ENCODE measurements around the gene S100A7A.
"Not testable (repeated sequence)": the region's sequence is repeated elsewhere in the genome, so short reads cannot be mapped to it uniquely, and the experiment has no call there.

S100A7A gene

DNA sequence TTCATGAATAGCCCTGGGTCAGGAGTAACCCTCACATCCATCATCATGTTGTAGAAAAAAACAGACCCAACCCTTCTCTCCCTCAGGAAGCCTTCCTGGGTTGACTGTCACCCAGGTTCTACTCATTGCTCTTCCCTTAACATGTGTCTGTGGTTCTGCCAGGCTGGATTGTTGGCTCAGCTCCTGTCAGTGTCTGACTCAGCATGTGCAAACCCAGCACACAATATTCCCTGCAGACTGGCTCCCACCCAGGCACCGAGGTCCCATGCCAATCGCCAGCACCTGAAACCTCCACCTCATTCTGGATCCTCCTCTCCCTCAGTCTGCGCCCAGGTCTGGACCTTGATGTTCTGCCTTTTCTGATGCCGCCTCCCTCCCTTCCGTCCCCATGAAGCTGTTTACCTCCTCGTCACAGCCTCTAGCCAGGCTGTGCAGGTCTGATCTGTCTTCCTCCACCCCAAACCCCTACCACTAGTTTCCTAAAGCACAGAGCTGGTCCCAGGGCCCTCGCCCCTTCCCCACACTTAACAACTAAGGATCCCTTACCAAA is 21.1 kb upstream of the S100A7A start:
- DNase-seq (ENCODE audit: low read depth): no peak

- DNase-seq (ENCODE audit: low read depth): no peak
These were observed 20.5 kb upstream of the S100A7A start for GRCh38 chr1:153395776-153396175.

GRCh38 chr1:153396461-153396860 is 19.9 kb upstream of the S100A7A start:
- no peak for DNase-seq (ENCODE audit: low read depth)

DNA sequence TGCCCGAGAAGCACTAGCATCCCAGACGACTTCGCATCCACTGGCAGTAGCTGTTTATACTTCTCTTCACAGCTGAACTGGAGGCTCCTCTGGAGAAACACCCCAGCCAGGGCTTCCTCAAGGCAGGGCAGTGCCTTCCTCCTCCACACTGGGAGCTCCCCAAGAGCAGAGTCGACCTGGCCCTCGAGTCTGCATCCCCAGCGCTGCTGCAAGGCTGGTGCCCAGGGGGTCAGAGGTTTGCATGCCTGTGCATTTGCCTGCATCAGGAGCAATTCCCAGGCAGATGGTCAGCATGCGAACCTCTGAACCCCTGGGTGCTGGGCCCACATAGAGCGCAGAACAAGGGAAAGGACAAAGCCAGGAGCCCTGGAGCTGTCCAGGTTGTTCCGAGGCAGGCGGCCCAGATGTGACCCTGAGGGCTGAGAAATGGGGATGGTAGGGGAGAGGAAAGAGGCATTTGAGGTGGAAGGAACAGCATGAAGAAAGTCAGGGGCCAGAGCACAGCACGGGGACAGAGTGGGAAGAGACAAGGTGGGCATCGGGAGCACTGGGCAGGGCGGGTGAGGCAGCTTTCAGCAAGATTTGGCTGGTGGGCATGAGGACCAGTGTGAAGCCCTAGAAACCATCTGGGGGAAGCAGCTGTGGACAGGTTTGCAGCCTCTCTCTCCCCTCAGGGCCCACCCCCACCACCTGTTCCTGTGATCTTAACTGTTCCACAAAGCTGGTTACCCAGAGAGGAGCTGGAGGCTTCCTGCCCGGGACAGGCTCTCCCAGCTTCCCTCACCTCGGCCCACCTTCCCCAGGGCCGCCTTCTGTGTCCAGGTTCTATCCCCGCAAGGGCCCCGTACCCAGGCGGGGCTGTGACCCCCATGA is 19.0 kb upstream of the S100A7A start:
- DNase-seq (ENCODE audit: low read depth): no peak

DNA sequence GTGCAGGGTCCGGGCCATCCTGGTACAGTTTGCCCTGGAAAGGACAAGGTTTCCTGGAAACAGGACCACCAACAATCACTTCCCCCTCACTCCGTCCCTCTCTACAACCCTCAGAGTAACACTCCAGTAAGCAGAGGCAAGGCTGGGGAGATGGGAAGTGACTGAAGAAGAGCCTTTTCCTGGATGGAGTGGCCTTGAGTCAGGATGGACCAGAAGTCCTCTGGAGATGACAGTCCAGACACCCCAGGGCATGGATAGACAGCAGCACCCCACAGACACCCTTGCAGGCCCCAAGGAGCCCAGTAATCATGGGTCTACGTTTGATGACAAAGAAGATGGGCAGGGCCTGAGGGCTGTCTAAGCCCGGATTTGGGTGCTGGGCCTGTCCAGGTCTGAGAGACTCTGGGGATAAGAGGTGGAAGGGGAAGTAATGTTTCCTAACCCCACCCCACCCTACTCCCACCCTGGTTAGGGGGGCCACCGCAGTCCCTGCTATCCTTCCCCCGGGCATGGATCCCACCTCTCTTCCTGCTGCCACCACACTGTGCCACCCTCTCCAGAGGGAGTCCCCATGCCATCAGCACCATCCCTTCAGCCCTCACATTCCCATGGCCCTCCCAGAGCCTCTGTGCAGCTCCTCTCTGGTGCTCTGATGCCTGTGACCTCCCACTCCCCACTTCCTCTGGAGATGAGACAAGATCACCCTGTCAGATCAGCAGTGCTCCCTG is 18.2 kb upstream of the S100A7A start:
- no peak for DNase-seq (ENCODE audit: low read depth)

DNA sequence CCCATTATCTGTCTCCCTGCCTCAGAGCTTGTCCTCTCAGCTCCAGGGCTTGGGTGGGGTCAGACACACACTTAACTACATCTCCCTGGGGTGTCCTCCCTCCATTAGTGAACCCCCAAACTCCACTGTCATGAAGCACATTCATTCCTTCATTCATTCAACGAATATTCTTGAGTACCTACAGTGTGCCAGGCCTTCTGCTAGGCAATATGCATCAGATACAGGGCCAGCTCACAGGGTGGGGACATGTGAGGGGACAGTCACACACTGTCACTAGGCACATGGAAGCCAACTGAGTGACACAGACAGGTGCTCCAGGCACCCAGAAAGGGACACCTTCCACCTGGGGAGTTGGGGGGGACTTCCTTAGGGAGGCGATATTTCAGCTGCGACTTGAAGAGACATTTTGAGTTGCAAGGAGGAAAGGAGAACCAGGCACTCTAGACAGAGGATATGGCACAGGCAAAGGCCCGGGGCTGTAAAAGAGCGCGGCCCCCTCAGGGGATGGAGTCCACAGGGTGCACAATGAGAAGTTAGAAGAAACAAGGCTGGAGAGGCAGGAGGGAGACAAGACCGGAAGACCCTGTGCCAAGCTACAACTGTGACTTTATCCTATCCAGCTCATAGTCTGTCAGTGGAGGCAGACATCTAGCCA is 16.8 kb upstream of the S100A7A start:
- no peak for DNase-seq (ENCODE audit: low read depth)

- no peak for DNase-seq (ENCODE audit: low read depth)
These were observed 16.1 kb upstream of the S100A7A start for GRCh38 chr1:153400244-153400643.

DNA sequence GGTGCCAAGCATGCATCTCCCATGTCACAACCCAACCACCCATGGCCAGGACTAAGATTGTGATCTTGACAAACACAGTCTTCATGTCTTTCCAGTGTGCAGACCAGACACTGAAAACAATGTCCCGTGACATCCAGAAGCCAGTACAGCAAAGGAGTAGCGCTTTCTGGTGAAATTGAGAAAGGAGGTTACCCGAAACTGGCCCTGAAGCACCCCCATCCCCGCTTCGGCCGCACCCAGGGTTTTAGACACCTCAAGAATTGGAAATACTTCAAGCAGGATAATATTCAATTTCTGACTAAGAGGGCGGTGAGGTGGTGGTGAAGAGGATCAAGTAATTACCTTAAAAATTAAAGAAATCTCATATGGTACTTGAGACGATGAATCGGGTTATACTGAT is 14.9 kb upstream of the S100A7A start:
- no peak for DNase-seq (ENCODE audit: low read depth)

DNA sequence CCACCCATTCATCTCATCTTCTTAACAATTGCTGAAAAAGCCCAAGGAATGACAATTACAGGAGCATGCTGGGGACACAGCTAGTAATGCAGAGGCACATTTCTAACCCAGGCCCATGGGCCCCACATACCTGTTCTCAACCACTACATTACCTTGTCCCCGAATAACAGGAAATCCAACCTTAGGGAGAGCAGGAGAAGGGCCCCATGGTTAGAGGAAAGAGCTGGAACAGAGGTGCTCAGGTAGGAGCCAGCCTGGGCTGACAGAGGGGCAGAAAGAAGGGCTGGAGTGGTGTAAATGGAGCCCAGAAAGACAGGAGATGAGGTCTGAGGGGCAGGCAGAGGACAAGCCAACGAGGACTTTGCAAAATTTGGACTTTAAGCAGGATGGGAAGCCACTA is 14.1 kb upstream of the S100A7A start:
- DNase-seq (ENCODE audit: low read depth): no peak

GRCh38 chr1:153403421-153404085 is 12.8 kb upstream of the S100A7A start:
- DNase-seq (ENCODE audit: low read depth): no peak

GRCh38 chr1:153404086-153404635 is 12.2 kb upstream of the S100A7A start:
- no peak for DNase-seq (ENCODE audit: low read depth)

GRCh38 chr1:153404768-153405167 is 11.6 kb upstream of the S100A7A start:
- no peak for DNase-seq (ENCODE audit: low read depth)

GRCh38 chr1:153405825-153406599 is 10.3 kb upstream of the S100A7A start:
- not testable (repeated sequence) for DNase-seq (ENCODE audit: low read depth)

- DNase-seq (ENCODE audit: low read depth): not testable (repeated sequence)
These were observed 9.0 kb upstream of the S100A7A start for GRCh38 chr1:153407274-153407673.

DNA sequence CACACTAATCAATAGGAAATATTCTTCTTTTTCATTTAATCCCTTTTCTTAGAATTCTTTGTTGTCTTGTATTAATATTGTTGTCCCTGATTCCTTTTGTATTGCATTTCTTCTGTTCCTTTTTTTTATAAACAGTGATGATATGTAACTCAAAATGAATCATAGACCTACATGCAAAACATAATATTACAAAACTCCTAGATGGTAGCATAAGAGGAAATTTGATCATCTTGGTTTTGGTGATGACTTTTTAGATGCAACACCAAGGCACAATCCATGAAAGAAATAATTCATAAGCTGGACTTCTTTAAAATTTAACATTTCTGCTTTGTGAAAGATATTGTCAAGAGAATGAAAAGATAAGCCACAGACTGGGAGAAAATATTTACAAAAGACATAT is 2.4 kb upstream of the S100A7A start:
- not testable (repeated sequence) for DNase-seq (ENCODE audit: low read depth)

DNA sequence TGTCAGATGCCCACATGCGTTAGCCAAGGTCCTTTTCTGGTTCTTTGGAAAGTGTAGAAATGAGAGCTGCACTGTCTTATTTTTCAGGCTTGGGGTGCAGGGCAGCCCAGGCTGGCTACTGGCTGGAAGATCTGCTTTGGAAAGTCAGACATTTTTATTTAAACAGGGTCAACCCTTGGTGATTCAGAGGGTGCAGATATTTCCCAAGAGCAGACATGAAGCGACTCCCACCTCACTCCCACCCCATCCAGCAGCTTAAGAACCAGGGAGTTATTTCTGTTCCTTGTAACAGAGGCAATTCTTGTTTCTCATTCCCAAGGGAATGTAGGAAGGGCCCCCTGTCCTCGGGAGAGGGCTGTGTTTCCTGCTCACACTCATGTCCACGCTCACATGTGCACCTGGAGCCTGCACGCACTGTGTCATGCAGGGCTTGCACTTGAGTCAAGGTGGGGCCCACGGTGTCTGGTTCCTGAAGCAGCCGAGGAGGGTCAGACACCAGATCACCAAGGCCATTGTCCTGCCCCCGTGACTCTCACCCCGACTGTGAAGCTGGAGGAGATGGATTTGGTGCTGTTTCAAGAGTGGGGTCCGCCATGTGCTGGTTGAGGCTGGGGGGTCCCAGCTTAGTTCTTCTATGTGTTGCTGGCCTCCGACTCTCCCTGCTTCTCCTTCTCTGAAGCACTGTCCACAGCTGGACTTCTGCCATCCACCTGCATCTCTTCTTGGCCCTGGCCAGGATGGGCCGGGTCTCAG is 992 bp downstream of the S100A7A start:
- no peak for DNase-seq (ENCODE audit: low read depth)

DNA sequence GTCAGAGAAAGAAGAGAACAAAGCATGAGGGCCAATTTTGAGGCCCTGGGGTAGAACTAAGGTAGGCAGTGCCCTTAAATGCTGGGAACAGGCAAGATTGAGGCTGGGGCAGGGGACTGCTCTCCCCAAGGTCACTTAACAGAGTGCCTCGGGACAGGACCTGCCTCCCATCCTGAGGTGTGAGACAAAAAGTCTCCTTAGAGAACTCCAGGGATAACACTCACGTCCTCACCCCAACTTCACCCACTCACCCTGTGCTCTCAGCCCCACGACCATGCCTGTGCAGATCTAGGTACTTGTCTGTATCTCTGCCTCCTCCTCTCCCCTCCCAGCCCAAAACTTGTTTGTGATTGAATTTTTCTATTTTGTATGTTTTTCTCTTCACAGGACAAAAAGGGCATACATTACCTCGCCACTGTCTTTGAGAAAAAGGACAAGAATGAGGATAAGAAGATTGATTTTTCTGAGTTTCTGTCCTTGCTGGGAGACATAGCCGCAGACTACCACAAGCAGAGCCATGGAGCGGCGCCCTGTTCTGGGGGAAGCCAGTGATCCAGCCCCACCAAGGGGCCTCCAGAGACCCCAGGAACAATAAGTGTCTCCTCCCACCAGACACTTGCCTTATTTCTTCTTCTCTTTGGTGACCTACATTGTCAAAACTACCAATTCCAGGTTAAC is 2.6 kb downstream of the S100A7A start:
- not testable (repeated sequence) for DNase-seq (ENCODE audit: low read depth)

DNA sequence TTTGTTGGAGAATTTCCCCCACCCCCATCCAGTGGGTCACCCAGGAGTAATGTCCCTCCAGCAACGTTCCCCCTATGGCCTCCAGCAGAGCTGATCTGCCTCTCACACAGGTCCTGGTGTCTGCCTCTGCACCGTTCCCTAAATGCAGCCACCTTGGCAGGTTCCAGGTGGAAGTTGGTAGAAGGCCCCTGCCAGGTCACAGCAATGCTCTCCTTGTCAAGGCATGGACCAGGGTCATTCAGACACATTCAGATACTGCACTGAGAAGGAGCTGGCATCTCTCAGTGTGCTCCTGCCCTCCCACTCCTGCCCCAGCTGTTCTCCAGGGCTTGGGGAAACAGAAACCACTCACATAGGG is 3.1 kb downstream of the S100A7A start:
- DNase-seq (ENCODE audit: low read depth): not testable (repeated sequence)

DNA sequence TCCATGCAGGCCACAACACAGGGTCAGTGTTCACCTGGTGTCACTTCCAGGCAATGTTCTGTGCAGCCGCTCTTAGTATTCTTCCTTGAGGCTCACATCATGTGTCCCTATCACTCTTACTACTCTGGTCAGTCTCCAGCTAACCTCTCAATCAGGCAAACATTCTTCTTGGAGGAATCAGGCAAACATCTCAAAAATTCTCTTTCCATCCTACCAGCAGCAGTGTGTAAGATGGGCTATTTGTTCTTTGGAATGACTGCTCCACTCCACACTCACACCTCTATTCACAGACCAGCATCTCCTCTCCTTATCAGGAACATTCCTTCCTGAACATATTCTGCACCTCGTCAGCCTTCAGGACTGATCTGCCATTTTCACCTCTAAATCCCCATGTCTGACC is 4.0 kb downstream of the S100A7A start:
- no peak for DNase-seq (ENCODE audit: low read depth)
